ENCODE measurements around the gene FBN2. TPM values are rescaled to one million over a fixed set of nuclear protein-coding genes. Genes with fewer than 3 reads are reported as not detected.

FBN2 gene
- 22.8 TPM for polyA plus RNA-seq (2013, experiment 1 of 2)
- polyA plus RNA-seq (2013, experiment 2 of 2): 30.3 TPM

DNA sequence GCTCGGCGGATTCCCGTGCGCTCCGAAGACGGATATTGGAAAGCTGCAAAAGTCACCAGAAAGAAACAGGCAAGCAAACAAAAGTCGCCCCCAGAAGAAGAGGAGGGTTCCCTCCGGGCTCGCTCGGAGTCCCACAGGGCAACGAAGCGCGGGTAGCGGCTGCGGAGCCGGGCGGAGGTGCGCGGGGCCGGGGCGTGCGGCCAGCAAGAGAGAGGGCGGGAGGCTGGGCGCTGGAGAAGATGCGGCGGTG, at the start of gene FBN2:
Gene FBN2, minus strand, starts transcription at position 246 of the 250 bp plus-strand sequence. CDS start 642 bp downstream, outside the sequence.
- Histone ChIP-seq H3K27me3 (ENCODE audit: insufficient read depth, low read length) (peaks cover 48% of the 10 kb centered on the region), H3K27ac (ENCODE audit: low read depth, low read length) (peak within 1 kb of the TSS; percentile 70), H3K4me3 (ENCODE audit: low read length) (peak within 1 kb of the TSS; percentile 66), H3K9me3 (ENCODE audit: insufficient read depth, low read depth, low read length) (no peaks in the 10 kb centered on the region), H3K9ac (ENCODE audit: low read depth, low read length) (peak within 1 kb of the TSS; percentile 84), H3K36me3 (ENCODE audit: insufficient read depth, low read length) (peaks cover 24% of the 10 kb centered on the region; the same call in 1 of the 2 replicates), H3K4me1 (ENCODE audit: insufficient read depth, low read length) (peaks cover 5% of the 10 kb centered on the region; the same call in 1 of the 2 replicates)
- under 1% methylated on average over 26 of the region's 26 CpGs for WGBS

GRCh38 chr5:128587275-128587674, 49.2 kb upstream of the FBN2 start:
- no peaks in the 10 kb centered on the region for H3K27me3 ChIP-seq (ENCODE audit: insufficient read depth, low read length)
- H3K36me3 ChIP-seq (ENCODE audit: insufficient read depth, low read length): no peaks in the 10 kb centered on the region
- no peak overlapping the region for H3K9ac ChIP-seq (ENCODE audit: low read depth, low read length)
- no peaks in the 10 kb centered on the region for H3K9me3 ChIP-seq (ENCODE audit: insufficient read depth, low read depth, low read length)
- H3K27ac ChIP-seq (ENCODE audit: low read depth, low read length): no peak overlapping the region
- no CpG with 5 or more reads among the region's 2 CpGs for WGBS
- no peak overlapping the region for H3K4me3 ChIP-seq (ENCODE audit: low read length)
- no peaks in the 10 kb centered on the region for H3K4me1 ChIP-seq (ENCODE audit: insufficient read depth, low read length)

- Histone ChIP-seq H3K9ac (ENCODE audit: low read depth, low read length) (no peak overlapping the region), H3K4me1 (ENCODE audit: insufficient read depth, low read length) (no peaks in the 10 kb centered on the region), H3K9me3 (ENCODE audit: insufficient read depth, low read depth, low read length) (no peaks in the 10 kb centered on the region), H3K27me3 (ENCODE audit: insufficient read depth, low read length) (no peaks in the 10 kb centered on the region), H3K36me3 (ENCODE audit: insufficient read depth, low read length) (no peaks in the 10 kb centered on the region), H3K4me3 (ENCODE audit: low read length) (no peak overlapping the region), H3K27ac (ENCODE audit: low read depth, low read length) (no peak overlapping the region)
- WGBS: no CpG with 5 or more reads among the region's 1 CpG
Measured at GRCh38 chr5:128586848-128587247, 48.8 kb upstream of the FBN2 start.

DNA sequence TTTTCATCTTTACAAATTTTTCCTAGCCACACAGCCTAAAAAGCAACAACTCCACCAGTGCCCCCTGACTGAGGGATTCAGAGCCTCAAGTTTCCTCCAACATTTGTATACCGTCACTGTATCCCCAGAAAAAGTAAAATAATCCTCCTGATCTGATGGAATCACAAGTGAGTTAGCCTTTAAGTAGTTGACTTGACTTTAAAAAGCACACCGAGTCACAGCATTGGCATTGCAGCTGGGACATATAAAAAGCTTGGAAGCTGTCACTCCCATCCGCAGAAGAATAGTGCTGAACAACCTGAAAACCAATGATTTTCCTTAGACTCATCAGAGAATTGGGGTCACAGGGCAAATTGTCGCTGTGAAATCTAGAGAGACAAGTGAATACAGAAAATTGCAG, 41.6 kb upstream of the FBN2 start:
- Histone ChIP-seq H3K9me3 (ENCODE audit: insufficient read depth, low read depth, low read length) (0 out of 2 replicates have a peak, but pooled peaks cover 2% of the 10 kb centered on the region), H3K27ac (ENCODE audit: low read depth, low read length) (no peak overlapping the region), H3K36me3 (ENCODE audit: insufficient read depth, low read length) (no peaks in the 10 kb centered on the region), H3K4me3 (ENCODE audit: low read length) (no peak overlapping the region), H3K27me3 (ENCODE audit: insufficient read depth, low read length) (no peaks in the 10 kb centered on the region), H3K4me1 (ENCODE audit: insufficient read depth, low read length) (no peaks in the 10 kb centered on the region), H3K9ac (ENCODE audit: low read depth, low read length) (no peak overlapping the region)
- WGBS: 70% methylated on average over 4 of the region's 4 CpGs

DNA sequence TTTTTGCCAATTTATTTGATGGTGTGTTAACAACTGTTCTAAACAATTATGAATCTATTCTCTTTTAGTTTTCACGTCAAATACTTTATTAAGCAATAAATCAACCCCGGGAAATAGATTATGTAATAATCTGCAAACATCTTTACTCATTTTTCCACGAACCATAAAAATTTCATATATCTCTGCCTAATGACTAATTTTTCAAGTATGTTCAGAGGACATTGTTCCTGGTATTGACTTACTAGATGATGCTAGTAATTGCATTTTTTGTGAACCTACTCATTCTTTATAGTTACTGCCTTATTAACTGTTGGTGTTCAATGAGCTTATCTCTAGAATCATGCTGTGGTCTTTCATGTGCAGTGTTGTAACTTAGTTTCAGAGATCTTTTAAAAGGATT, 41.0 kb upstream of the FBN2 start:
- Histone ChIP-seq H3K9me3 (ENCODE audit: insufficient read depth, low read depth, low read length) (0 out of 2 replicates have a peak, but pooled peaks cover 2% of the 10 kb centered on the region), H3K4me1 (ENCODE audit: insufficient read depth, low read length) (no peaks in the 10 kb centered on the region), H3K27ac (ENCODE audit: low read depth, low read length) (no peak overlapping the region), H3K27me3 (ENCODE audit: insufficient read depth, low read length) (no peaks in the 10 kb centered on the region), H3K9ac (ENCODE audit: low read depth, low read length) (no peak overlapping the region), H3K36me3 (ENCODE audit: insufficient read depth, low read length) (no peaks in the 10 kb centered on the region), H3K4me3 (ENCODE audit: low read length) (no peak overlapping the region)
- 95% methylated on average over 2 of the region's 3 CpGs for WGBS

- H3K4me1 ChIP-seq (ENCODE audit: insufficient read depth, low read length): no peaks in the 10 kb centered on the region
- no peaks in the 10 kb centered on the region for H3K36me3 ChIP-seq (ENCODE audit: insufficient read depth, low read length)
- 0 out of 2 replicates have a peak, but pooled peaks cover 2% of the 10 kb centered on the region for H3K9me3 ChIP-seq (ENCODE audit: insufficient read depth, low read depth, low read length)
- no peak overlapping the region for H3K27ac ChIP-seq (ENCODE audit: low read depth, low read length)
- 49% methylated on average over 1 of the region's 1 CpG for WGBS
- no peak overlapping the region for H3K4me3 ChIP-seq (ENCODE audit: low read length)
- no peaks in the 10 kb centered on the region for H3K27me3 ChIP-seq (ENCODE audit: insufficient read depth, low read length)
- H3K9ac ChIP-seq (ENCODE audit: low read depth, low read length): no peak overlapping the region
Measured at GRCh38 chr5:128574041-128574440, 36.0 kb upstream of the FBN2 start.

GRCh38 chr5:128572930-128573319, 34.9 kb upstream of the FBN2 start:
- H3K36me3 ChIP-seq (ENCODE audit: insufficient read depth, low read length): no peaks in the 10 kb centered on the region
- no peak overlapping the region for H3K4me3 ChIP-seq (ENCODE audit: low read length)
- no peak overlapping the region for H3K9ac ChIP-seq (ENCODE audit: low read depth, low read length)
- H3K9me3 ChIP-seq (ENCODE audit: insufficient read depth, low read depth, low read length): 0 out of 2 replicates have a peak, but pooled peaks cover 2% of the 10 kb centered on the region
- H3K4me1 ChIP-seq (ENCODE audit: insufficient read depth, low read length): no peaks in the 10 kb centered on the region
- H3K27ac ChIP-seq (ENCODE audit: low read depth, low read length): no peak overlapping the region
- no peaks in the 10 kb centered on the region for H3K27me3 ChIP-seq (ENCODE audit: insufficient read depth, low read length)
- 96% methylated on average over 2 of the region's 2 CpGs for WGBS

- no peaks in the 10 kb centered on the region for H3K4me1 ChIP-seq (ENCODE audit: insufficient read depth, low read length)
- 0 out of 2 replicates have a peak, but pooled peaks cover 2% of the 10 kb centered on the region for H3K9me3 ChIP-seq (ENCODE audit: insufficient read depth, low read depth, low read length)
- H3K9ac ChIP-seq (ENCODE audit: low read depth, low read length): no peak overlapping the region
- no peaks in the 10 kb centered on the region for H3K36me3 ChIP-seq (ENCODE audit: insufficient read depth, low read length)
- no peak overlapping the region for H3K27ac ChIP-seq (ENCODE audit: low read depth, low read length)
- H3K4me3 ChIP-seq (ENCODE audit: low read length): no peak overlapping the region
- 91% methylated on average over 3 of the region's 4 CpGs for WGBS
- no peaks in the 10 kb centered on the region for H3K27me3 ChIP-seq (ENCODE audit: insufficient read depth, low read length)
Measured at GRCh38 chr5:128572051-128572929, 34.2 kb upstream of the FBN2 start.

GRCh38 chr5:128566178-128566577, 28.1 kb upstream of the FBN2 start:
- Histone ChIP-seq H3K27me3 (ENCODE audit: insufficient read depth, low read length) (no peaks in the 10 kb centered on the region), H3K9ac (ENCODE audit: low read depth, low read length) (no peak overlapping the region), H3K9me3 (ENCODE audit: insufficient read depth, low read depth, low read length) (no peaks in the 10 kb centered on the region), H3K36me3 (ENCODE audit: insufficient read depth, low read length) (no peaks in the 10 kb centered on the region), H3K4me3 (ENCODE audit: low read length) (no peak overlapping the region), H3K27ac (ENCODE audit: low read depth, low read length) (no peak overlapping the region), H3K4me1 (ENCODE audit: insufficient read depth, low read length) (no peaks in the 10 kb centered on the region)
- 75% methylated on average over 1 of the region's 2 CpGs for WGBS

GRCh38 chr5:128559300-128560297, 21.6 kb upstream of the FBN2 start:
- H3K4me3 ChIP-seq (ENCODE audit: low read length): no peak overlapping the region
- H3K9ac ChIP-seq (ENCODE audit: low read depth, low read length): no peak overlapping the region
- 92% methylated on average over 12 of the region's 13 CpGs for WGBS
- H3K36me3 ChIP-seq (ENCODE audit: insufficient read depth, low read length): no peaks in the 10 kb centered on the region
- H3K4me1 ChIP-seq (ENCODE audit: insufficient read depth, low read length): peaks cover 6% of the 10 kb centered on the region
- no peaks in the 10 kb centered on the region for H3K27me3 ChIP-seq (ENCODE audit: insufficient read depth, low read length)
- no peaks in the 10 kb centered on the region for H3K9me3 ChIP-seq (ENCODE audit: insufficient read depth, low read depth, low read length)
- H3K27ac ChIP-seq (ENCODE audit: low read depth, low read length): no peak overlapping the region

DNA sequence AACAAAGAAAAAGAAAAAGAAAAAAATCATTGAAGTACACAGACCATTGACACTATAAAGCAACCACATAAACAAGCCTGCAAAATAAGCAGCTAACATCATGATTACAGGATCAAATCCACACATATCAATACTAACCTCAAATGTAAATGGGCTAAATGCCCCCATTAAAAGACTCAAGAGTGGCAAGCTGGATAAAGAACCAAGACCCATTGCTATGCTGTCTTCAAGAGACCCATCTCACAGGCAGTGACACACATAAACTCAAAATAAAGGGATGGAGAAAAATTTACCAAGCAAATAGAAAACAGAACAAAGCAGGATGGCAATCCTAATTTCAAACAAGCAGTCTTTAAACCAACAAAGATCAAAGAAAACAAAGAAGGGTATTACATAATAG, 15.7 kb upstream of the FBN2 start:
- H3K4me3 ChIP-seq (ENCODE audit: low read length): no peak overlapping the region

More for the DNA sequence above, 15.7 kb upstream of the FBN2 start:
- Histone ChIP-seq H3K4me1 (ENCODE audit: insufficient read depth, low read length) (no peaks in the 10 kb centered on the region), H3K27ac (ENCODE audit: low read depth, low read length) (no peak overlapping the region), H3K9ac (ENCODE audit: low read depth, low read length) (no peak overlapping the region), H3K36me3 (ENCODE audit: insufficient read depth, low read length) (no peaks in the 10 kb centered on the region), H3K27me3 (ENCODE audit: insufficient read depth, low read length) (no peaks in the 10 kb centered on the region), H3K9me3 (ENCODE audit: insufficient read depth, low read depth, low read length) (0 out of 2 replicates have a peak, but pooled peaks cover 3% of the 10 kb centered on the region)
